ENCODE results near the gene SEZ6L. TPM values are rescaled to one million over a fixed set of nuclear protein-coding genes. Genes with fewer than 3 reads are reported as not detected.

Gene SEZ6L
- total RNA-seq, 2 experiments from 2014 or later = 0.05 TPM; not detected in 1

GRCh38 chr22:26283330-26283729, 114.1 kb downstream of the SEZ6L start:
- no peak for TF ChIP-seq CTCF (IDR thresholded peaks at IDR 0.05)
- ChIA-PET CTCF (no interaction called here), POLR2A (no interaction called here)
- no peak for DNase-seq
- Histone ChIP-seq H3K9me3 (ENCODE audit: control insufficient read depth in 1 of 2, insufficient read depth in 1 of 2, low read length in 2 of 2) (no peaks in the 10 kb centered on the region), H3K4me1 (ENCODE audit: insufficient read depth, low read length) (no peaks in the 10 kb centered on the region), H3K27ac (ENCODE audit: low read depth in 1 of 2, low read length in 2 of 2) (no peak overlapping the region), H3K36me3 (ENCODE audit: insufficient read depth, low read length) (no peaks in the 10 kb centered on the region), H3K4me3 (ENCODE audit: low read length) (no peak overlapping the region), H3K27me3 (ENCODE audit: control insufficient read depth in 1 of 2, insufficient read depth in 2 of 2, low read length in 2 of 2) (peaks cover 4% of the 10 kb centered on the region in 2 experiments)
- H3K27me3 Mint-ChIP-seq = peaks cover 51% of the 10 kb centered on the region
- no peaks in the 10 kb centered on the region for H3K9me3 Mint-ChIP-seq
- no peaks in the 10 kb centered on the region for H3K36me3 Mint-ChIP-seq (ENCODE audit: low read depth)
- no peaks in the 10 kb centered on the region for H3K4me1 Mint-ChIP-seq (ENCODE audit: low read depth)
- intact Hi-C loops (cut with DNase I, micrococcal nuclease) = no loop called here
- no peak overlapping the region for H3K4me3 Mint-ChIP-seq
- ATAC-seq (ENCODE audit: poor library complexity) = no peak
- no peak overlapping the region for H3K27ac Mint-ChIP-seq

- Histone ChIP-seq H3K4me3 (ENCODE audit: low read length) (no peak overlapping the region), H3K27ac (ENCODE audit: low read depth in 1 of 2, low read length in 2 of 2) (no peak overlapping the region), H3K4me1 (ENCODE audit: insufficient read depth, low read length) (no peaks in the 10 kb centered on the region), H3K9me3 (ENCODE audit: control insufficient read depth in 1 of 2, insufficient read depth in 1 of 2, low read length in 2 of 2) (no peaks in the 10 kb centered on the region), H3K36me3 (ENCODE audit: insufficient read depth, low read length) (no peaks in the 10 kb centered on the region), H3K27me3 (ENCODE audit: control insufficient read depth in 1 of 2, insufficient read depth in 2 of 2, low read length in 2 of 2) (peaks cover 4 to 6% of the 10 kb centered on the region in 2 experiments)
- H3K36me3 Mint-ChIP-seq (ENCODE audit: low read depth) = no peaks in the 10 kb centered on the region
- no peak overlapping the region for H3K4me3 Mint-ChIP-seq
- CTCF ChIA-PET = no interaction called here
- POLR2A ChIA-PET = no interaction called here
- DNase-seq = no peak
- peaks cover 62% of the 10 kb centered on the region for H3K27me3 Mint-ChIP-seq
- ATAC-seq (ENCODE audit: poor library complexity) = no peak
- H3K9me3 Mint-ChIP-seq = no peaks in the 10 kb centered on the region
- TF ChIP-seq CTCF (IDR thresholded peaks at IDR 0.05) = no peak
- no peaks in the 10 kb centered on the region for H3K4me1 Mint-ChIP-seq (ENCODE audit: low read depth)
- no peak overlapping the region for H3K27ac Mint-ChIP-seq
- intact Hi-C loops (cut with DNase I, micrococcal nuclease) = no loop called here
These were observed 116.4 kb downstream of the SEZ6L start for GRCh38 chr22:26285632-26286031.

GRCh38 chr22:26286091-26286820, 117.0 kb downstream of the SEZ6L start:
- intact Hi-C loops (cut with DNase I, micrococcal nuclease) = no loop called here
- H3K9me3 Mint-ChIP-seq = no peaks in the 10 kb centered on the region
- H3K4me3 ChIP-seq (ENCODE audit: low read length) = no peak overlapping the region
- no peaks in the 10 kb centered on the region for H3K9me3 ChIP-seq (ENCODE audit: control insufficient read depth in 1 of 2, insufficient read depth in 1 of 2, low read length in 2 of 2)
- POLR2A ChIA-PET = no interaction called here
- H3K27me3 Mint-ChIP-seq = peaks cover 62% of the 10 kb centered on the region
- H3K27ac ChIP-seq (ENCODE audit: low read depth in 1 of 2, low read length in 2 of 2) = no peak overlapping the region
- no peaks in the 10 kb centered on the region for H3K4me1 ChIP-seq (ENCODE audit: insufficient read depth, low read length)
- H3K4me1 Mint-ChIP-seq (ENCODE audit: low read depth) = no peaks in the 10 kb centered on the region
- DNase-seq = no peak
- CTCF ChIA-PET = interaction anchor here (0.7 kb wide), 1 partner anchor 753 kb away, joined by 3 read pairs; no protein-coding TSS in a partner anchor
- no peak overlapping the region for H3K27ac Mint-ChIP-seq
- no peak overlapping the region for H3K4me3 Mint-ChIP-seq
- no peaks in the 10 kb centered on the region for H3K36me3 Mint-ChIP-seq (ENCODE audit: low read depth)
- no peak for ATAC-seq (ENCODE audit: poor library complexity)
- no peak for TF ChIP-seq CTCF (IDR thresholded peaks at IDR 0.05)
- H3K27me3 ChIP-seq (ENCODE audit: control insufficient read depth in 1 of 2, insufficient read depth in 2 of 2, low read length in 2 of 2) = peaks cover 4 to 6% of the 10 kb centered on the region in 2 experiments
- no peaks in the 10 kb centered on the region for H3K36me3 ChIP-seq (ENCODE audit: insufficient read depth, low read length)

All from CD4-positive, alpha-beta T cell (primary cell).